Thyroid gland (tissue), 4 donors: Measurements from ENCODE around the gene ZNF398. TPM values are rescaled to one million over a fixed set of nuclear protein-coding genes. Genes with fewer than 3 reads are reported as not detected.

Source experiments
- DNase-seq, 2 donors: peaks; one replicate each; pipeline ENCODE4 v3.0.0-alpha.2; 2019
- H3K27ac ChIP-seq, 3 donors: fragments of 200-600 bp; sonication (generic); 1 replicate in 2 of 3; 2 replicates in 1 of 3; pipeline ENCODE4 v1.5.1; 2016 to 2019; ENCODE audit warnings: mild to moderate bottlenecking in 1 of 3, moderate library complexity in 1 of 3
- H3K27me3 ChIP-seq: fragments of 200-600 bp; sonication (generic); one replicate; pipeline ENCODE4 v1.5.1; 2019
- H3K36me3 ChIP-seq, 2 donors: fragments of 200-600 bp; sonication (generic); one replicate each; pipeline ENCODE4 v1.5.1; 2016 to 2019
- H3K4me1 ChIP-seq, 2 donors: fragments of 200-600 bp; sonication (generic); one replicate each; pipeline ENCODE4 v1.5.1; 2017 to 2019
- H3K4me3 ChIP-seq, 3 donors: fragments of 200-600 bp; sonication (generic); replicated peaks in 1 of 3; 1 replicate in 2 of 3; 2 replicates in 1 of 3; pipeline ENCODE4 v1.5.1; 2016; ENCODE audit warnings: mild to moderate bottlenecking in 1 of 3
- H3K9me3 ChIP-seq: fragments of 200-600 bp; sonication (generic); one replicate; pipeline ENCODE4 v1.5.1; 2017
- CTCF ChIP-seq, 6 experiments: fragments of 200-600 bp in 3 of 6; fragments of 450-650 bp in 3 of 6; sonication (generic) in 3 of 6; IDR thresholded peaks; one replicate each; pipeline ENCODE4 v1.5.1; 2016 to 2019; ENCODE audit warnings: antibody characterized with exemption in 6 of 6, mild to moderate bottlenecking in 2 of 6, inconsistent platforms in 1 of 6, moderate library complexity in 1 of 6
- POLR2A ChIP-seq, 2 donors: fragments of 450-650 bp; IDR thresholded peaks; one replicate each; pipeline ENCODE4 v1.6.1; 2017; ENCODE audit warnings: antibody characterized with exemption in 2 of 2, mild to moderate bottlenecking in 2 of 2, moderate library complexity in 1 of 2
- WGBS, 2 donors: methylation state at CpG; one replicate each; pipeline ENCODE4 v1.1.5; 2017; 5-methylcytosine and 5-hydroxymethylcytosine counted together
- intact Hi-C: fragments of 100-400 bp; cut with DNase I; formaldehyde crosslinking; loops from one replicate; pipeline ENCODE4 v1.15.1; 2023
- total RNA-seq, 4 donors: library from RNA; depleted of rRNA; stranded (reverse); fragments of >200 nt; gene quantifications; one replicate each; pipeline ENCODE4 v1.2.3, GENCODE V29; 2016

Gene ZNF398
- total RNA-seq: 10 to 100 TPM; 19.6 to 29.9 (median 23.0) TPM

GRCh38 chr7:149147072-149147751 is at the start of gene ZNF398:
Gene ZNF398, plus strand, starts transcription at chr7:149147453. Its CDS starts 290 bp downstream, at chr7:149147743.
- intact Hi-C loops: no loop called here
- Histone ChIP-seq H3K27ac (peak within 1 kb of the TSS; percentile 80 to 81 (median 81)), H3K4me3 (peak within 1 kb of the TSS; percentile 89 to 99 (median 89)), H3K36me3 (no peaks in the 10 kb centered on the region), H3K9me3 (no peaks in the 10 kb centered on the region), H3K4me1 (peaks cover 4 to 13% of the 10 kb centered on the region in 2 donors), H3K27me3 (no peaks in the 10 kb centered on the region)
- peak; percentile 67 to 69 for DNase-seq
- peak in 1 of 2 donors; percentile 69 for TF ChIP-seq POLR2A (IDR thresholded peaks at IDR 0.05)
- TF ChIP-seq CTCF (IDR thresholded peaks at IDR 0.05): peak in 5 of 6 experiments; percentile 34 to 99 (median 72)
- 0 to 1% methylated on average over 13 to 19 of the region's 79 CpGs for WGBS, 2 donors

- Histone ChIP-seq H3K36me3 (peaks cover 0 to 7% of the 10 kb centered on the region in 2 donors), H3K27ac (no peak overlapping the region), H3K4me1 (no peaks in the 10 kb centered on the region), H3K27me3 (no peaks in the 10 kb centered on the region), H3K9me3 (no peaks in the 10 kb centered on the region), H3K4me3 (no peak overlapping the region)
- no peak for DNase-seq
- intact Hi-C loops: no loop called here
- WGBS, 2 donors: 78 to 88% methylated on average over 6 of the region's 6 CpGs
- TF ChIP-seq POLR2A (IDR thresholded peaks at IDR 0.05) (no peak), CTCF (IDR thresholded peaks at IDR 0.05) (no peak)
Observed at GRCh38 chr7:149099058-149099457, 48.2 kb upstream of the ZNF398 start.

- Histone ChIP-seq H3K9me3 (no peaks in the 10 kb centered on the region), H3K4me1 (no peaks in the 10 kb centered on the region), H3K27me3 (no peaks in the 10 kb centered on the region), H3K4me3 (no peak overlapping the region), H3K27ac (no peak overlapping the region), H3K36me3 (peaks cover 0 to 13% of the 10 kb centered on the region in 2 donors)
- 88 to 94% methylated on average over 2 of the region's 2 CpGs for WGBS, 2 donors
- intact Hi-C loops: no loop called here
- DNase-seq: no peak
- no peak for TF ChIP-seq POLR2A (IDR thresholded peaks at IDR 0.05)
- no peak for TF ChIP-seq CTCF (IDR thresholded peaks at IDR 0.05)
Observed at GRCh38 chr7:149100821-149101220, 46.4 kb upstream of the ZNF398 start.

- H3K9me3 ChIP-seq: no peaks in the 10 kb centered on the region
- DNase-seq: no peak
- H3K4me3 ChIP-seq: no peak overlapping the region
- H3K36me3 ChIP-seq: peaks cover 0 to 13% of the 10 kb centered on the region in 2 donors
- intact Hi-C loops: no loop called here
- no peaks in the 10 kb centered on the region for H3K27me3 ChIP-seq
- WGBS, 2 donors: 71 to 91% methylated on average over 1 of the region's 1 CpG
- H3K4me1 ChIP-seq: no peaks in the 10 kb centered on the region
- TF ChIP-seq POLR2A (IDR thresholded peaks at IDR 0.05) (no peak), CTCF (IDR thresholded peaks at IDR 0.05) (no peak)
- H3K27ac ChIP-seq: no peak overlapping the region
Observed at GRCh38 chr7:149102666-149103065, 44.6 kb upstream of the ZNF398 start.

- Histone ChIP-seq H3K27me3 (no peaks in the 10 kb centered on the region), H3K9me3 (no peaks in the 10 kb centered on the region), H3K27ac (no peak overlapping the region), H3K36me3 (peaks cover 0 to 13% of the 10 kb centered on the region in 2 donors), H3K4me1 (no peaks in the 10 kb centered on the region), H3K4me3 (no peak overlapping the region)
- no peak for DNase-seq
- 96 to 98% methylated on average over 9 of the region's 9 CpGs for WGBS, 2 donors
- no peak for TF ChIP-seq CTCF (IDR thresholded peaks at IDR 0.05)
- no peak for TF ChIP-seq POLR2A (IDR thresholded peaks at IDR 0.05)
- intact Hi-C loops: no loop called here
Observed at GRCh38 chr7:149103424-149103823, 43.8 kb upstream of the ZNF398 start.
